Endothelial cell of umbilical vein (primary cell): ENCODE measurements around the gene GSX2. TPM values are rescaled to one million over a fixed set of nuclear protein-coding genes. Genes with fewer than 3 reads are reported as not detected.

ENCODE experiments used
- BruUV-seq: library from RNA; stranded (reverse); fragments of 400-500 nt; replicated peaks from 2 replicates; lab custom pipeline; 2021; lab: Mats Ljungman, UMichigan
- CTCF ChIA-PET: fragments of 300-600, 350-600 bp; sonication (Branson Sonifier 250); formaldehyde crosslinking; loops from one replicate; lab custom pipeline; 2021; ENCODE audit warnings: antibody characterized with exemption, inconsistent platforms; lab: Charles Lee
- POLR2A ChIA-PET: fragments of 300-600, 350-600 bp; sonication (Branson Sonifier 250); formaldehyde crosslinking; loops from one replicate; lab custom pipeline; 2021; ENCODE audit warnings: antibody characterized with exemption, inconsistent platforms; lab: Charles Lee
- DNase-seq: peaks from one replicate; pipeline ENCODE4 v3.0.0-alpha.2; 2011; ENCODE audit warnings: low read depth, low spot score
- FAIRE-seq: peaks from 2 replicates; lab custom pipeline; 2011; peaks lifted over from hg19 to GRCh38; lab: Jason Lieb, UNC
- H2AFZ ChIP-seq: 2 replicates; pipeline ENCODE4 v1.6.0; 2012; ENCODE audit warnings: low read depth, low read length, control low read depth, inconsistent platforms
- H3K27ac ChIP-seq: 2 replicates; pipeline ENCODE4 v1.5.1; 2011; ENCODE audit warnings: low read depth, mild to moderate bottlenecking, control low read depth, low read length, moderate library complexity; ENCODE audit not compliant: insufficient read depth
- H3K27me3 ChIP-seq, 2 experiments: 2 replicates each; pipeline versions ENCODE4 v1.6.0 to v1.6.1; 2011; ENCODE audit warnings: low read length in 2 of 2, mixed read lengths in 1 of 2; ENCODE audit not compliant: control insufficient read depth in 2 of 2, insufficient read depth in 2 of 2
- H3K36me3 ChIP-seq, 2 experiments: 2 replicates in 1 of 2; 3 replicates in 1 of 2; pipeline ENCODE4 v1.5.1; 2011; ENCODE audit warnings: low read length in 2 of 2, mild to moderate bottlenecking in 1 of 2, moderate library complexity in 1 of 2; ENCODE audit not compliant: control insufficient read depth in 2 of 2, insufficient read depth in 2 of 2; ENCODE audit errors: extremely low read depth in 1 of 2
- H3K4me1 ChIP-seq: 3 replicates; pipeline ENCODE4 v1.5.1; 2011; ENCODE audit warnings: mild to moderate bottlenecking, low read length; ENCODE audit not compliant: control insufficient read depth, insufficient read depth; ENCODE audit errors: extremely low read depth
- H3K4me2 ChIP-seq: 2 replicates; pipeline ENCODE4 v1.6.1; 2011; ENCODE audit warnings: low read length, control low read depth, mixed read lengths; ENCODE audit not compliant: insufficient read depth
- H3K4me3 ChIP-seq, 3 experiments: fragments of 200-600 bp in 1 of 3; sonication (generic), shearing (Covaris generic) in 1 of 3; replicated peaks in 1 of 3; 2 replicates each; pipeline ENCODE4 v1.5.1; 2011 to 2016; ENCODE audit warnings: control low read depth in 3 of 3, low read length in 3 of 3, mild to moderate bottlenecking in 2 of 3, inconsistent platforms in 1 of 3, low read depth in 1 of 3, moderate library complexity in 1 of 3; ENCODE audit not compliant: insufficient read depth in 1 of 3
- H3K79me2 ChIP-seq: 2 replicates; pipeline ENCODE4 v1.6.0; 2012; ENCODE audit warnings: low read length, inconsistent platforms; ENCODE audit not compliant: control insufficient read depth, insufficient read depth
- H3K9ac ChIP-seq: replicated peaks from 2 replicates; pipeline ENCODE3; 2011; ENCODE audit warnings: low read length, control low read depth; ENCODE audit not compliant: insufficient read depth; ENCODE audit errors: extremely low read depth
- H3K9me1 ChIP-seq: replicated peaks from 3 replicates; pipeline ENCODE4 v1.6.0; 2011; ENCODE audit warnings: mild to moderate bottlenecking, low read length; ENCODE audit not compliant: control insufficient read depth, insufficient read depth; ENCODE audit errors: extremely low read depth
- H3K9me3 ChIP-seq: replicated peaks from 2 replicates; pipeline ENCODE4 v1.5.1; 2012; ENCODE audit warnings: low read length, inconsistent platforms; ENCODE audit not compliant: control insufficient read depth, insufficient read depth
- H4K20me1 ChIP-seq: replicated peaks from 2 replicates; pipeline ENCODE3; 2011; ENCODE audit warnings: mild to moderate bottlenecking, low read length; ENCODE audit not compliant: control insufficient read depth, insufficient read depth; ENCODE audit errors: extremely low read depth
- CTCF ChIP-seq, 2 donors: IDR thresholded peaks; 1 replicate in 1 of 2; 2 replicates in 1 of 2; pipeline ENCODE4 v1.5.1; 2011; ENCODE audit warnings: low read length in 2 of 2, mild to moderate bottlenecking in 2 of 2, moderate library complexity in 2 of 2, control low read depth in 1 of 2, inconsistent platforms in 1 of 2, low read depth in 1 of 2; ENCODE audit not compliant: insufficient read depth in 1 of 2; ENCODE audit errors: extremely low read depth in 1 of 2
- EZH2 ChIP-seq: IDR thresholded peaks from 2 replicates; pipeline ENCODE4 v1.6.1; 2012; ENCODE audit warnings: borderline replicate concordance, low read depth, mild to moderate bottlenecking, moderate library complexity, low read length, inconsistent platforms; ENCODE audit not compliant: severe bottlenecking
- FOS ChIP-seq: IDR thresholded peaks from 2 replicates; pipeline ENCODE4 v1.6.1; 2011; ENCODE audit warnings: mild to moderate bottlenecking, low read length, moderate library complexity, borderline replicate concordance; ENCODE audit not compliant: insufficient read depth
- GATA2 ChIP-seq: IDR thresholded peaks from 2 replicates; pipeline ENCODE4 v1.7.0; 2011; ENCODE audit warnings: low read depth, mild to moderate bottlenecking, moderate library complexity, mixed read lengths, low read length; ENCODE audit not compliant: insufficient read length, insufficient read depth
- JUN ChIP-seq: IDR thresholded peaks from 2 replicates; pipeline ENCODE4 v1.6.1; 2011; ENCODE audit warnings: borderline replicate concordance, low read depth; ENCODE audit not compliant: insufficient read length, insufficient read depth
- MAX ChIP-seq: IDR thresholded peaks from 2 replicates; pipeline ENCODE4 v1.6.1; 2011; ENCODE audit not compliant: insufficient read depth, insufficient read length
- MYC ChIP-seq: IDR thresholded peaks from one replicate; pipeline ENCODE4 v1.6.1; 2011; ENCODE audit warnings: mild to moderate bottlenecking, low read depth, low read length
- POLR2A ChIP-seq: IDR thresholded peaks from 2 replicates; pipeline ENCODE4 v1.6.1; 2012; ENCODE audit warnings: low read depth, mild to moderate bottlenecking, control low read depth, low read length
- POLR2AphosphoS5 ChIP-seq: IDR thresholded peaks from 2 replicates; pipeline ENCODE4 v1.6.1; 2012; ENCODE audit warnings: low read depth, mild to moderate bottlenecking, control low read depth, low read length, moderate library complexity; ENCODE audit not compliant: insufficient read depth
- dilution Hi-C: fragments of 300-500 bp; cut with MboI; formaldehyde crosslinking; loops from one replicate; pipeline ENCODE4 v1.15.0; 2019; ENCODE audit warnings: low sequenced_read_pairs; ENCODE audit not compliant: extremely low pct_ligation_motif_present
- intact Hi-C: fragments of 100-400 bp; cut with micrococcal nuclease; formaldehyde crosslinking; loops from one replicate; pipeline ENCODE4 v1.10.0; 2022
- polyA plus RNA-seq, 4 experiments: library from polyadenylated mRNA; depleted of rRNA in 3 of 4; stranded (reverse) in 3 of 4; unstranded in 1 of 4; fragments of >200 nt; gene quantifications; 2 replicates each; pipeline versions ENCODE4 v1.2.1 to v1.2.3, GENCODE V29; 2011 to 2012; ENCODE audit warnings: missing spikeins in 1 of 4
- total RNA-seq: library from RNA; stranded (reverse); gene quantifications from 2 replicates; pipeline ENCODE4 v1.2.3, GENCODE V29; 2021

GSX2 gene
- total and polyA plus RNA-seq, 2 donors (not counting 3 experiments of a cell fraction or from before 2014, with no cell fraction given): not detected

GRCh38 chr4:54076673-54077072 lies 23.3 kb upstream of the GSX2 start:
- POLR2A ChIA-PET: interaction anchor here (0.9 to 1.0 kb wide), 2 partner anchors 10 to 14 kb away, joined by 3 to 7 read pairs; no protein-coding TSS in a partner anchor
- dilution Hi-C loops: no loop called here
- BruUV-seq: no TSS peak
- H3K4me2 ChIP-seq: peak overlapping the region; percentile 61
- H2AFZ ChIP-seq: no peak overlapping the region
- H3K4me1 ChIP-seq: peaks cover 30% of the 10 kb centered on the region
- H3K9me3 ChIP-seq: no peaks in the 10 kb centered on the region
- H3K4me3 ChIP-seq: no peak overlapping the region
- H3K79me2 ChIP-seq: no peaks in the 10 kb centered on the region
- H3K27ac ChIP-seq: peak overlapping the region; percentile 66
- H3K27me3 ChIP-seq: no peaks in the 10 kb centered on the region
- intact Hi-C loops: loop anchor here (1.0 to 2.0 kb wide), 2 partner anchors 10 to 82 kb away; no protein-coding TSS in a partner anchor
- H3K36me3 ChIP-seq: no peaks in the 10 kb centered on the region
- TF ChIP-seq JUN: peak; percentile 49
- TF ChIP-seq FOS: peak; percentile 31
- no peak for TF ChIP-seq MYC
- TF ChIP-seq EZH2: no peak
- no peak for TF ChIP-seq POLR2AphosphoS5
- TF ChIP-seq MAX: no peak
- no peak for TF ChIP-seq CTCF (IDR thresholded peaks at IDR 0.05; ENCODE audit: extremely low read depth in 1 of 2, insufficient read depth in 1 of 2, low read depth in 1 of 2, low read length in 2 of 2)
- TF ChIP-seq POLR2A: no peak
- TF ChIP-seq GATA2: no peak
- no peak for FAIRE-seq
- H3K9ac ChIP-seq: no peak overlapping the region
- H4K20me1 ChIP-seq: no peaks in the 10 kb centered on the region
- CTCF ChIA-PET: interaction anchor here (0.7 to 1.5 kb wide), 3 partner anchors 9 to 140 kb away, joined by 3 to 4 read pairs (median 3); partner anchors contain the start of gene CHIC2
- H3K9me1 ChIP-seq: no peaks in the 10 kb centered on the region
- DNase-seq: peak; percentile 38
